ENCODE measurements around the gene EVC2.

GRCh38 chr4:5554376-5554775 lies 154.0 kb downstream of the EVC2 start:
- TF ChIP-seq, protein P1, sequence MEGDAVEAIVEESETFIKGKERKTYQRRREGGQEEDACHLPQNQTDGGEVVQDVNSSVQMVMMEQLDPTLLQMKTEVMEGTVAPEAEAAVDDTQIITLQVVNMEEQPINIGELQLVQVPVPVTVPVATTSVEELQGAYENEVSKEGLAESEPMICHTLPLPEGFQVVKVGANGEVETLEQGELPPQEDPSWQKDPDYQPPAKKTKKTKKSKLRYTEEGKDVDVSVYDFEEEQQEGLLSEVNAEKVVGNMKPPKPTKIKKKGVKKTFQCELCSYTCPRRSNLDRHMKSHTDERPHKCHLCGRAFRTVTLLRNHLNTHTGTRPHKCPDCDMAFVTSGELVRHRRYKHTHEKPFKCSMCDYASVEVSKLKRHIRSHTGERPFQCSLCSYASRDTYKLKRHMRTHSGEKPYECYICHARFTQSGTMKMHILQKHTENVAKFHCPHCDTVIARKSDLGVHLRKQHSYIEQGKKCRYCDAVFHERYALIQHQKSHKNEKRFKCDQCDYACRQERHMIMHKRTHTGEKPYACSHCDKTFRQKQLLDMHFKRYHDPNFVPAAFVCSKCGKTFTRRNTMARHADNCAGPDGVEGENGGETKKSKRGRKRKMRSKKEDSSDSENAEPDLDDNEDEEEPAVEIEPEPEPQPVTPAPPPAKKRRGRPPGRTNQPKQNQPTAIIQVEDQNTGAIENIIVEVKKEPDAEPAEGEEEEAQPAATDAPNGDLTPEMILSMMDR (IDR thresholded peaks at IDR 0.05; ENCODE audit: low read depth, low read length) = no peak
- no peak for TF ChIP-seq EZH2phosphoT487 (IDR thresholded peaks at IDR 0.05; ENCODE audit: low read depth)

Data from OCI-LY3 (cell line).